Stimulated activated CD4-positive, alpha-beta T cell treated with anti-CD3 and anti-CD28 coated beads, Interleukin-2, amount 100 ng/mL, for 24 hours (primary cell): ENCODE measurements around the gene ZNF493.

Experiments
- DNase-seq, 2 donors: peaks; one replicate each; pipeline ENCODE4 v3.0.0-alpha.2; 2020

Gene ZNF493

DNA sequence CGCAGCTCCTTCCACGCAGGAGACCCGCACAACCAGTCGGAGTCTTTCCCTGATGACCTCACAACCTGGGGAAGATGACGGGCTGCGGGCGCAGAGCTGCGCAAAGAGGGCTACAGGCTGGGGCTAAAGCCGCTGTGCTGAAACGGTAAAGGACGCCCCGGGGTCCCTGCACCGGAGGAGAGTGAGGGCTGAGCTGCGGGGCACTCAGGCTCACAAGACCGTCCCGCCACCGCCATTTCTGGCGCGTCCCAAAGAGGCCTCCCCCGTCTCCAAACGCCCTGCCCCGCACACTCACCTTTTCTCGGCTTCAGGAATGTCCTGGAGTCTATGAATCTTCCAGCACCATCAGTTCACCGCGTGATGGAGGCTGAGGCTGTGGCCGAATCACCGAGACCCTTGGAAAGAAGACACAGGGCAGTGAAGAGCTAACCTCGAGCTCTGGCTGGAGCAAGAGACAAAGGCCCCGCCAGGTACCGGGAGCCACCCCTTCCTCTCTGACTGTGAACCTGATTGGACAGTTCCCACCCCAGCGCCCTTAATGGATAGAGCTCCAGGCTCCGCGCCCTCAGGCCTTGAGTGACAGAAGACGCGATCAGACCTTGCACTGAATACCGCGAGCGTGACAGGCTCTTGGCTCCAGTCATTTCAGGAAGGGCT is 66.6 kb downstream of the ZNF493 start:
- DNase-seq = peak; percentile 33 to 57

DNA sequence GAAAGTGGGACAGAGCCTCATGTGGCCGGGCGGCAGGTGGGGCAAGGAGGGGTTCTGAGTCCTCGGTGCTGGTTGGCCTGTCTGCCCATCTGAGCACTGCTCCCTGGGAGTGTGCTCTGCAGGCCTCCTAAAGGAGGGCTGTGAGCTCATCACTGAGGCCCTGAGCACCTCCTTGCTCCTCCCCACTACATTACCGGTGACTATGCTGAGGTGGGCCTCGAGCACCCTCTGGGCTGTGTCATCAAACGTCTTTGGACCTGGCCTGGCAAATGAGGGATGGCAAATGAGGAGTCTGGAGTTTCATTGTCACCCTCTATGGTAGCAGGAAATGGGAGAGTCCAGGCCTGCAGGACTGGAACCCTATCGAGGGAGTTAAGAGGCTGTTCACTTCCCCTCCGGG is 69.7 kb downstream of the ZNF493 start:
- DNase-seq = no peak

DNA sequence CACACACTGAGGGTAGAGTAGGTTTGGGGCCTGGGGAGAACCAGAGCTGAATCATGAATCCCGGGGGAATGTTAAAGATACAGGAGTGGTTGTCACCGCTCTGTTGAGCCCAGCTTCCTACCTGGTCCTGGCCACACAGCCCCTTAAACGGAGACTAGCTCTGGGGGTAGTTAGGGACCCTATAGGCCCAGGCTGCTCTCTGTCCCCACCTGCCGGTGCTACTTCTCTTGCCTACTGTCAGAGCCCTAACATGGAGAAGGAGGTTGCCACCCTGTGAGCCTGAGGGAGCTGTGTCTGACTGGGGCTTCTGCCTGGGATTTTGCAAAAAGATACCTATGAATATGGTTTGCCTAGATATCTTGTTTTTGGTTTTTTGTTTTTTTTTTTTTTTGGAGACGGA is 71.9 kb downstream of the ZNF493 start:
- DNase-seq = no peak

DNA sequence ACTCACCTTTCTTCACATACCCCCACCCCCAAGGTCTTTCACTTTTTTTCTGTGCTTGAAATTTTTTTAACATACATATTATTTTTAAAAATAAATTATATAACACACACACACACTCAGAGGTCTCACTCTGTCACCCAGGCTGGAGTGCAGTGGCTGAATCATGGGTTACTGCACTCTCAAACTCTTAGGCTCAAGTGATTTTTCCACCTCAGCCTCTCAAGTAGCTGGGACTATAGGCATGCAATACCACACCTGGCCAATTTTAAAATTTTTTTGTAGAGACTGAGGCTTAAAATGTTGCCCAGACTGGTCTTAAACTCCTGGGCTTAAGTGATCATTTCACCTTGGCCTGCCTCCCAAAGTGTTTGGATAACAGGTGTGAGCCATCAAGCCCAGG is 75.6 kb downstream of the ZNF493 start:
- no peak for DNase-seq

DNA sequence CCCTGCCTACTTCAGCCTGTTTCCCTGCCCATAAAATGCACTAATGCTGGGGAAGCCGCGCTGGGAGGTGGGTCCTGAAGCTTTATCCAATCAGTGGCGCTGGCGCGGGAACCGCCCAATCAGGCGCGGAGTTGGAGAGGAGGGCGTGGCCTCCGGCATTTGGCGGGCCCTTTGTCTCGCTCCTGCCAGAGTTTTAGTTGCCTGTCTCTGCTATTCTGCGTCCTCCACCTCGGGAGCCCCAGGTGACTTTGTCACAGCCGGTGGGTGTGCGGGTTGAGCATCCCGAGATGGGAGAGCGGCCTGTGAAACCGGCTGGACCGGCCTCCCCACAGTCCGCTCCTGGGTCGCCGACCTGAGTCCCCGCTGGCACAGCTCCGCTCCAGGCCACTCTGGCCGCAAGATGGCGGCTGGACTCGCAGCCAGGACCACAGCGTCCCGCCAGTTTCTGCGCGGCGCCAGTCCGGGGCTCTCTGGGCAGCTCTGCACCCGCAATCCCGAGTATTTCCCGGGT is 77.8 kb downstream of the ZNF493 start:
- peak; percentile 73 to 89 for DNase-seq
